Hepatocyte (in vitro differentiated cells): Measurements from ENCODE around the gene SLC39A11. TPM values are rescaled to one million over a fixed set of nuclear protein-coding genes. Genes with fewer than 3 reads are reported as not detected.

Experiments used
- DNase-seq: peaks from one replicate; pipeline ENCODE4 v3.0.0-alpha.2; 2016; ENCODE audit warnings: low spot score
- H2AFZ ChIP-seq: fragments of 200-600 bp; sonication (generic); 2 replicates; pipeline ENCODE4 v1.6.0; 2016; ENCODE audit warnings: antibody characterized with exemption, mild to moderate bottlenecking
- H3K27ac ChIP-seq: fragments of 200-600 bp; sonication (generic); 2 replicates; pipeline ENCODE4 v1.5.1; 2016; ENCODE audit warnings: mild to moderate bottlenecking
- H3K27me3 ChIP-seq: fragments of 200-600 bp; sonication (generic); 2 replicates; pipeline ENCODE4 v1.6.1; 2016
- H3K36me3 ChIP-seq: fragments of 200-600 bp; sonication (generic); replicated peaks from 2 replicates; pipeline ENCODE4 v1.5.1; 2016; ENCODE audit warnings: low read depth; ENCODE audit not compliant: insufficient read depth
- H3K4me1 ChIP-seq: fragments of 200-600 bp; sonication (generic); 2 replicates; pipeline ENCODE4 v1.5.1; 2016; ENCODE audit warnings: mild to moderate bottlenecking, moderate library complexity; ENCODE audit not compliant: insufficient read depth
- H3K4me2 ChIP-seq: fragments of 200-600 bp; sonication (generic); 2 replicates; pipeline ENCODE4 v1.6.0; 2016
- H3K4me3 ChIP-seq: fragments of 200-600 bp; sonication (generic); 2 replicates; pipeline ENCODE4 v1.5.1; 2016; ENCODE audit warnings: mild to moderate bottlenecking
- H3K79me2 ChIP-seq: fragments of 200-600 bp; sonication (generic); 2 replicates; pipeline ENCODE4 v1.6.0; 2017; ENCODE audit warnings: mild to moderate bottlenecking
- H3K9me2 ChIP-seq: fragments of 200-600 bp; sonication (generic); replicated peaks from 2 replicates; pipeline ENCODE4 v1.6.0; 2017; ENCODE audit warnings: mild to moderate bottlenecking; ENCODE audit not compliant: insufficient read depth
- H3K9me3 ChIP-seq: fragments of 200-600 bp; sonication (generic); 2 replicates; pipeline ENCODE4 v1.5.1; 2016; ENCODE audit warnings: low read depth, mild to moderate bottlenecking
- H4K20me1 ChIP-seq: fragments of 200-600 bp; sonication (generic); 2 replicates; pipeline ENCODE4 v1.6.0; 2016; ENCODE audit warnings: mild to moderate bottlenecking; ENCODE audit not compliant: insufficient read depth, poor library complexity, severe bottlenecking
- CTCF ChIP-seq: fragments of 200-600 bp; sonication (generic); IDR thresholded peaks from 2 replicates; pipeline ENCODE4 v1.5.1; 2016; ENCODE audit warnings: antibody characterized with exemption, mild to moderate bottlenecking; ENCODE audit not compliant: poor library complexity
- EZH2 ChIP-seq: fragments of 200-600 bp; sonication (generic); IDR thresholded peaks from 2 replicates; pipeline ENCODE4 v1.6.1; 2016; ENCODE audit warnings: antibody characterized with exemption, mild to moderate bottlenecking, borderline replicate concordance
- EZH2phosphoT487 ChIP-seq: fragments of 200-600 bp; sonication (generic); IDR thresholded peaks from one replicate; pipeline ENCODE4 v1.6.1; 2018; ENCODE audit warnings: antibody characterized with exemption, mild to moderate bottlenecking, low read depth, moderate library complexity; ENCODE audit not compliant: unreplicated experiment, severe bottlenecking
- WGBS: methylation state at CpG from one replicate; pipeline ENCODE4 v1.1.6; 2016; ENCODE audit warnings: low lambda C conversion rate; ENCODE audit errors: missing lambda C conversion rate; 5-methylcytosine and 5-hydroxymethylcytosine counted together
- polyA plus RNA-seq: library from polyadenylated mRNA; unstranded; fragments of >200 nt; fragmentation: Nextera tagmentation; extraction: Ambion mirVana; gene quantifications from 2 replicates; pipeline ENCODE4 v1.2.1, GENCODE V29; 2016
- total RNA-seq: library from RNA; depleted of rRNA; stranded (reverse); fragments of >200 nt; gene quantifications from 2 replicates; pipeline ENCODE4 v1.2.3, GENCODE V29; 2014

SLC39A11 gene
- total and polyA plus RNA-seq, 2 experiments from 2014 or later: 37.7 to 39.1 TPM

- TF ChIP-seq CTCF: no peak
- no peak for TF ChIP-seq EZH2phosphoT487
- TF ChIP-seq EZH2: no peak
- H3K27ac ChIP-seq: no peak overlapping the region
These were observed 389.5 kb downstream of the SLC39A11 start for GRCh38 chr17:72702998-72703397.

GRCh38 chr17:72702136-72702735 lies 390.3 kb downstream of the SLC39A11 start:
- Histone ChIP-seq H2AFZ (no peak overlapping the region), H3K9me2 (no peaks in the 10 kb centered on the region), H4K20me1 (no peaks in the 10 kb centered on the region), H3K79me2 (no peaks in the 10 kb centered on the region), H3K36me3 (no peaks in the 10 kb centered on the region), H3K4me2 (no peak overlapping the region), H3K9me3 (no peaks in the 10 kb centered on the region), H3K27me3 (no peaks in the 10 kb centered on the region), H3K4me3 (no peak overlapping the region), H3K27ac (no peak overlapping the region), H3K4me1 (peaks cover 17% of the 10 kb centered on the region)
- no peak for TF ChIP-seq EZH2
- no peak for TF ChIP-seq CTCF
- no peak for TF ChIP-seq EZH2phosphoT487
- DNase-seq: no peak
- WGBS: 77% methylated on average over 6 of the region's 6 CpGs

More at GRCh38 chr17:72702998-72703397, 389.5 kb downstream of the SLC39A11 start:
- Histone ChIP-seq H3K4me3 (no peak overlapping the region), H3K4me2 (no peak overlapping the region), H3K9me3 (no peaks in the 10 kb centered on the region), H3K79me2 (no peaks in the 10 kb centered on the region), H2AFZ (no peak overlapping the region), H3K27me3 (no peaks in the 10 kb centered on the region), H3K9me2 (no peaks in the 10 kb centered on the region), H3K4me1 (peaks cover 9% of the 10 kb centered on the region), H4K20me1 (no peaks in the 10 kb centered on the region), H3K36me3 (no peaks in the 10 kb centered on the region)
- WGBS: 67% methylated on average over 4 of the region's 4 CpGs
- DNase-seq: no peak

- Histone ChIP-seq H3K4me1 (peaks cover 10% of the 10 kb centered on the region), H4K20me1 (no peaks in the 10 kb centered on the region), H3K4me3 (no peak overlapping the region), H3K79me2 (no peaks in the 10 kb centered on the region), H3K27ac (no peak overlapping the region), H3K36me3 (no peaks in the 10 kb centered on the region), H3K4me2 (no peak overlapping the region), H3K9me2 (no peaks in the 10 kb centered on the region), H3K9me3 (no peaks in the 10 kb centered on the region), H3K27me3 (no peaks in the 10 kb centered on the region), H2AFZ (no peak overlapping the region)
- 85% methylated on average over 3 of the region's 3 CpGs for WGBS
- no peak for DNase-seq
- no peak for TF ChIP-seq EZH2phosphoT487
- TF ChIP-seq EZH2: no peak
- no peak for TF ChIP-seq CTCF
These were observed 392.3 kb downstream of the SLC39A11 start for GRCh38 chr17:72700226-72700625.
